Measurements from ENCODE around the gene COX10.

The COX10 gene

DNA sequence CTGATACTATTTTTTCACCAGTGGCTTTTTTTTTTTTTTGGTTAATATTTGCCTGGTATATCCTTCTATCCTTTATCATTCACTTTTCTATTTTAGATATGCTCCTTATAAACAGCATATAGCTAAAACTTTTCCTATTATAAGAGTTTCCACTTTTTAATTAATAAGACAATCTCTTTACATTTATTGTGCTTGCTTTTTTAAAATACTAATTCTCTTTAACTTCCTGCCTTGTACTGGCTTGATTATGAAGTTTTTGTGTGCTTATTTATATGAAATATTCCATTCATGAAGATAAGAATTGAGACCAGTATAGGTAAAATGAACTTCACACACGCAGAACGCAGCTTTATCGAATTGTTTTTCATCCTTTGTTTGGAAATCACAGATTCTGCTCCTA is 176.3 kb downstream of the COX10 start:
- TF ChIP-seq, protein P1, sequence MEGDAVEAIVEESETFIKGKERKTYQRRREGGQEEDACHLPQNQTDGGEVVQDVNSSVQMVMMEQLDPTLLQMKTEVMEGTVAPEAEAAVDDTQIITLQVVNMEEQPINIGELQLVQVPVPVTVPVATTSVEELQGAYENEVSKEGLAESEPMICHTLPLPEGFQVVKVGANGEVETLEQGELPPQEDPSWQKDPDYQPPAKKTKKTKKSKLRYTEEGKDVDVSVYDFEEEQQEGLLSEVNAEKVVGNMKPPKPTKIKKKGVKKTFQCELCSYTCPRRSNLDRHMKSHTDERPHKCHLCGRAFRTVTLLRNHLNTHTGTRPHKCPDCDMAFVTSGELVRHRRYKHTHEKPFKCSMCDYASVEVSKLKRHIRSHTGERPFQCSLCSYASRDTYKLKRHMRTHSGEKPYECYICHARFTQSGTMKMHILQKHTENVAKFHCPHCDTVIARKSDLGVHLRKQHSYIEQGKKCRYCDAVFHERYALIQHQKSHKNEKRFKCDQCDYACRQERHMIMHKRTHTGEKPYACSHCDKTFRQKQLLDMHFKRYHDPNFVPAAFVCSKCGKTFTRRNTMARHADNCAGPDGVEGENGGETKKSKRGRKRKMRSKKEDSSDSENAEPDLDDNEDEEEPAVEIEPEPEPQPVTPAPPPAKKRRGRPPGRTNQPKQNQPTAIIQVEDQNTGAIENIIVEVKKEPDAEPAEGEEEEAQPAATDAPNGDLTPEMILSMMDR (IDR thresholded peaks at IDR 0.05; ENCODE audit: low read depth, low read length) = no peak
- no peak overlapping the region for H3K4me3 ChIP-seq (ENCODE audit: low read depth, low read length)
